ENCODE data around the gene HLA-DRB5.

- TF ChIP-seq CTCF (IDR thresholded peaks at IDR 0.05) (no peak), POLR2A (IDR thresholded peaks at IDR 0.05) (no peak), POLR2AphosphoS5 (IDR thresholded peaks at IDR 0.05; ENCODE audit: insufficient read depth in 1 of 2, low read depth in 1 of 2) (no peak)
Observed at GRCh38 chr6:32551410-32551809, 21.3 kb upstream of the HLA-DRB5 start.
